Mesothelial cell of epicardium (in vitro differentiated cells): Measurements from ENCODE around the gene AXL. TPM values are rescaled to one million over a fixed set of nuclear protein-coding genes. Genes with fewer than 3 reads are reported as not detected.

Experiments used
- DNase-seq, 2 experiments: peaks; one replicate each; pipeline ENCODE4 v3.0.0; 2021; ENCODE audit warnings: low spot score in 2 of 2; ENCODE audit not compliant: unreplicated experiment in 2 of 2
- H3K27ac Mint-ChIP-seq: 2 replicates; pipeline ENCODE4 v1.8.0; 2021; ENCODE audit warnings: mixed read lengths
- H3K27me3 Mint-ChIP-seq: 2 replicates; pipeline ENCODE4 v1.8.0; 2021; ENCODE audit warnings: low read depth, mixed read lengths
- H3K36me3 Mint-ChIP-seq: 2 replicates; pipeline ENCODE4 v1.8.0; 2021; ENCODE audit warnings: mixed read lengths
- H3K4me1 Mint-ChIP-seq: 2 replicates; pipeline ENCODE4 v1.8.0; 2021; ENCODE audit warnings: mixed read lengths
- H3K4me3 Mint-ChIP-seq: 2 replicates; pipeline ENCODE4 v1.8.0; 2021; ENCODE audit warnings: mild to moderate bottlenecking, moderate library complexity, mixed read lengths
- H3K9me3 Mint-ChIP-seq: 2 replicates; pipeline ENCODE4 v1.8.0; 2021; ENCODE audit warnings: mixed read lengths
- total RNA-seq: library from RNA; stranded (reverse); gene quantifications from 3 replicates; pipeline ENCODE4 v1.2.1, GENCODE V29; 2021
- TF ChIP-seq, protein P1 (sequence below): fragments of 200-600 bp; sonication (generic); IDR thresholded peaks from one replicate; pipeline ENCODE4 v1.5.0; 2021; ENCODE audit warnings: antibody characterized with exemption; ENCODE audit not compliant: unreplicated experiment

The AXL gene
- total RNA-seq, 1 donor from 2014 or later: 60.0 TPM

DNA sequence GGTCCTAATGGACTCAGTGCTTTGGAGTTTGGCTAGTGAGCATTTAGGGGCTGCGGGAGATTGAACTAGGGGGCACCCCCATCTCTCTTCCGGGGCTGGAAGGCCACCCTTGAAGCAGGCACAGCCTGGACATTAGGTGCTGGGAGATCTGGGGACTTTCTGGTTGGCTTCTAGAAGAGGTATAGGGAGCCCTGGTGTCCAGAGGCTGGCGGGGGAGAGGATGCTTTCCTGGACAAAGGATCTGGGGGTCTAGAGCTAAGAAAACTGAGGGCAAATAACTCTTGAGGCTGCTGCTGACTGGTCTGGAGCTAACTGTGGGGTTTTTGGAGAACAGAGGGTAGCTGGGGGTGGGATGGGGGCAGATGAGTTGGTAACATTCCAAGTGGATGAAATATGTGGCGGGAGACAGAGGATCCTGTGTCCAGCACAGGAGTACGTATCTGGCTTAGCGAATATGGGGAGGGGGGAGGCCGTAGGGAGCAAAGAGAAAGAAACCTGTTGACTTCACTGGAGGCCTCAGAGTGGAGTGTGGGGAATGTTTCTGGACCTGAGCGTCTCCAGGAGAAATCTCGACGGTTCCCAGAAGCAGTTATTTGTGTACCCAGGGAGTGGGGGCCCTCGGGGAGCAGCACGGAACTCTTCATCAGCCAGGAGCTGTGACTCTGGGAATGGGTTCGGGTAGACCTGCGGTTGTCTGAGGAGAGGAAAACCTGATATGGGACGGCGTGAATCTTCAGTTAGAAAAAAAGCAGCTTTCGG is 46.6 kb downstream of the AXL start:
- no peaks in the 10 kb centered on the region for H3K9me3 Mint-ChIP-seq
- peak in 1 of 2 experiments; percentile 42 for DNase-seq
- TF ChIP-seq, protein P1, sequence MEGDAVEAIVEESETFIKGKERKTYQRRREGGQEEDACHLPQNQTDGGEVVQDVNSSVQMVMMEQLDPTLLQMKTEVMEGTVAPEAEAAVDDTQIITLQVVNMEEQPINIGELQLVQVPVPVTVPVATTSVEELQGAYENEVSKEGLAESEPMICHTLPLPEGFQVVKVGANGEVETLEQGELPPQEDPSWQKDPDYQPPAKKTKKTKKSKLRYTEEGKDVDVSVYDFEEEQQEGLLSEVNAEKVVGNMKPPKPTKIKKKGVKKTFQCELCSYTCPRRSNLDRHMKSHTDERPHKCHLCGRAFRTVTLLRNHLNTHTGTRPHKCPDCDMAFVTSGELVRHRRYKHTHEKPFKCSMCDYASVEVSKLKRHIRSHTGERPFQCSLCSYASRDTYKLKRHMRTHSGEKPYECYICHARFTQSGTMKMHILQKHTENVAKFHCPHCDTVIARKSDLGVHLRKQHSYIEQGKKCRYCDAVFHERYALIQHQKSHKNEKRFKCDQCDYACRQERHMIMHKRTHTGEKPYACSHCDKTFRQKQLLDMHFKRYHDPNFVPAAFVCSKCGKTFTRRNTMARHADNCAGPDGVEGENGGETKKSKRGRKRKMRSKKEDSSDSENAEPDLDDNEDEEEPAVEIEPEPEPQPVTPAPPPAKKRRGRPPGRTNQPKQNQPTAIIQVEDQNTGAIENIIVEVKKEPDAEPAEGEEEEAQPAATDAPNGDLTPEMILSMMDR: no peak

DNA sequence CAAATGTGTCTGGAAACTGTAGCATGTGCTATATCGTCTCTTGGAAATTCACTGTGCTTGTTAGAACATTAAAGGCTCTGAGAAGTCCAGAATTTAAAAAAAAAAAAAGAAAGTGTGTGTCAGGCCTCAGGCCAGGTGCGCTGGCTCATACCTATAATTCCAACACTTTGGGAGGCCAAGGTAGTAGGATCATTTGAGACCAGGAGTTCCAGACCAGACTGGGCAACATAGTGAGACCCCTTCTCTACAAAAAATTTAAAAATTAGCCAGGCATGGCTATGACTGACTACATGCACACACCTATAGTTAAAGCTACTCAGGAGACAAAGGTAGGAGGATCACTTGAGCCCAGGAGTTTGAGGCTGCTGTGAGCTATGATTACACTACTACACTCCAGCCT is 50.0 kb downstream of the AXL start:
- no peak for DNase-seq
- Mint-ChIP-seq H3K27ac (no peak overlapping the region), H3K4me1 (peaks cover 26% of the 10 kb centered on the region), H3K27me3 (no peaks in the 10 kb centered on the region), H3K4me3 (no peak overlapping the region), H3K36me3 (peaks cover 24% of the 10 kb centered on the region), H3K9me3 (no peaks in the 10 kb centered on the region)
- TF ChIP-seq, protein P1: no peak

More for the DNA sequence above, 46.6 kb downstream of the AXL start:
- Mint-ChIP-seq H3K4me3 (peak overlapping the region; percentile 98), H3K36me3 (peaks cover 2% of the 10 kb centered on the region), H3K4me1 (peaks cover 33% of the 10 kb centered on the region), H3K27me3 (no peaks in the 10 kb centered on the region), H3K27ac (peak overlapping the region; percentile 99)

DNA sequence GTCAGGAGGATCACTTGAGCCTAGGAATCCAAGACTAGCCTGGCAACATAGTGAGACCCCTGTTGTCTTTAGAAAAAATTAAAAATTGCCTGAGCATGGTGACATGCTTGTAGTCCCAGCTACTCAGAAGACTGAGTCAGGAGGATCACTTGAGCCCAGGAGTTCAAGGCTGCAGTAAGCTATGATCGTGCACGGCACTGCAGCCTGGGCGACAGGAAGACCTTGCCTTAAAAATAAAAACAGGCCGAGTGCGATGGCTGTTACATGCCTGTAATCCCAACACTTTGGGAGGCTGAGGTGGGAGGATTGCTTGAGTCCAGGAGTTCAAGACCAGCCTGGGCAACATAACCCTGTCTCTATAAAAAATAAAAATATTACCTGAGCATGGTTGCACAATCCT is 50.5 kb downstream of the AXL start:
- no peak overlapping the region for H3K4me3 Mint-ChIP-seq
- no peaks in the 10 kb centered on the region for H3K27me3 Mint-ChIP-seq
- TF ChIP-seq, protein P1: no peak
- peaks cover 26% of the 10 kb centered on the region for H3K4me1 Mint-ChIP-seq
- H3K9me3 Mint-ChIP-seq: no peaks in the 10 kb centered on the region
- H3K27ac Mint-ChIP-seq: no peak overlapping the region
- DNase-seq: no peak
- H3K36me3 Mint-ChIP-seq: peaks cover 27% of the 10 kb centered on the region

DNA sequence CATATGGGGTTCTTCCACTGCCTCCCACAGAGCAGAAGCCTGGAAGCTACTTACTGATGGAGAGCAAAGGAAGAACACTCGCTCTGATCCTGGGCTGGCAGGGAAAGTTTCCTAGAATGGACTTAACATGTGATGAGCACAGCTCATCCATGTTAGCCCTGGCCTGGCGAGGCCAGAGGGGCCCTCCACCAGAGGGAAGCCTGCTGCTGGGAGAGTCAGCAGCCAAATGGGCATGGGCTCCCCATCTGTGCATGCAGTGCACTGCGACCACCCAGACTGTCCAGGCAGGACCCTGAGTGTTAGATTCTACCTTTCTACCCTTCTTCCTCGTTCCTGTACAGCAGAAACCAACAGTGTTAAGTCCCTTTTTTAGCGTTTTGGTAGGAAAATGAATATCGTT is 54.1 kb downstream of the AXL start:
- H3K36me3 Mint-ChIP-seq: peaks cover 46% of the 10 kb centered on the region
- H3K27me3 Mint-ChIP-seq: no peaks in the 10 kb centered on the region
- H3K4me3 Mint-ChIP-seq: no peak overlapping the region
- H3K4me1 Mint-ChIP-seq: no peaks in the 10 kb centered on the region
- H3K27ac Mint-ChIP-seq: no peak overlapping the region
- TF ChIP-seq, protein P1: no peak
- no peak for DNase-seq
- no peaks in the 10 kb centered on the region for H3K9me3 Mint-ChIP-seq

DNA sequence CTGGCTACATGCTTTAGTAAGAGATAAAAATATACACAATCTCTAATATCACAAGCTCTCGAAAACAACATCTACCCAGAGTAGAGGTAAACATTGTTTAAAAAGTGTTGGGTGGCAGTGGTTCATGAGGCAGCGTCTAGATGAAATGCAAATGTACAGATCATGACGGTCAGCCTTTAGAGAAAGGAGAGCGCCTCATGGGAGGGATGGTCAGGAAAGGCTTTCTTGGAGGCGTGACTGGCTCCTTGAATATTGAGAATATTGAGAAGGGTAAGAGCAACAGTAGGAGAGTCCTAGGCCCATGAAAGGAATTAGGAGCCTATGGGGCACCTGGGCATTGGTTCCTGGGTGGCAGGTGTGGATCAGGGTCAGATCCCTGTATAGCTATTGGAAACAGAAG is 55.8 kb downstream of the AXL start:
- TF ChIP-seq, protein P1: no peak
- no peaks in the 10 kb centered on the region for H3K9me3 Mint-ChIP-seq
- no peak for DNase-seq
- no peak overlapping the region for H3K4me3 Mint-ChIP-seq
- H3K27ac Mint-ChIP-seq: no peak overlapping the region
- H3K27me3 Mint-ChIP-seq: no peaks in the 10 kb centered on the region
- H3K36me3 Mint-ChIP-seq: peaks cover 59% of the 10 kb centered on the region
- H3K4me1 Mint-ChIP-seq: no peaks in the 10 kb centered on the region
